Spinal cord (tissue), 10 donors: ENCODE measurements around the gene ANO8. TPM values are rescaled to one million over a fixed set of nuclear protein-coding genes. Genes with fewer than 3 reads are reported as not detected.
A peak's percentile ranks its signal among the peaks of the same experiment; 100 is the strongest.

ENCODE experiments used
- DNase-seq, 6 donors: peaks; one replicate each; pipeline versions ENCODE4 v3.0.0 to v3.0.0-alpha.2; 2013 to 2015; ENCODE audit warnings: low spot score in 6 of 6, low read depth in 4 of 6
- H3K27ac ChIP-seq: one replicate; pipeline ENCODE4 v1.5.1; 2013; ENCODE audit warnings: low read depth, low read length, control low read depth
- H3K27me3 ChIP-seq: one replicate; pipeline ENCODE4 v1.6.1; 2013; ENCODE audit warnings: low read length; ENCODE audit not compliant: control insufficient read depth, insufficient read depth
- H3K36me3 ChIP-seq: one replicate; pipeline ENCODE4 v1.6.1; 2013; ENCODE audit warnings: low read length; ENCODE audit not compliant: control insufficient read depth, insufficient read depth
- H3K4me1 ChIP-seq: one replicate; pipeline ENCODE4 v1.6.1; 2013; ENCODE audit warnings: low read length; ENCODE audit not compliant: control insufficient read depth, insufficient read depth
- H3K4me3 ChIP-seq: one replicate; pipeline ENCODE4 v1.5.1; 2013; ENCODE audit warnings: low read depth, low read length, control low read depth
- H3K9me3 ChIP-seq: one replicate; pipeline ENCODE4 v1.6.1; 2013; ENCODE audit warnings: low read length; ENCODE audit not compliant: control insufficient read depth, insufficient read depth
- WGBS: methylation state at CpG from one replicate; pipeline ENCODE4 v1.1.5; 2013; ENCODE audit warnings: missing lambda C conversion rate; ENCODE audit not compliant: insufficient coverage; 5-methylcytosine and 5-hydroxymethylcytosine counted together
- polyA plus RNA-seq, 2 donors: library from polyadenylated mRNA; unstranded; fragments of 120-200 nt; gene quantifications; one replicate each; pipeline ENCODE4 v1.2.1, GENCODE V29; 2013; ENCODE audit not compliant: insufficient read length in 2 of 2
- total RNA-seq, 2 donors: library from RNA; depleted of rRNA in 1 of 2; stranded (reverse); fragments of 120-200 nt in 1 of 2; fragments of >200 nt in 1 of 2; gene quantifications; one replicate each; pipeline versions ENCODE4 v1.2.3 to v1.2.4, GENCODE V29; 2013 to 2014
- donor health status: healthy.

The ANO8 gene
- total and polyA plus RNA-seq, 4 donors: 12.9 to 77.6 (median 39.5) TPM

GRCh38 chr19:17294051-17294891, 40.4 kb downstream of the ANO8 start:
- Histone ChIP-seq H3K27ac (no peak overlapping the region), H3K4me1 (peaks cover 14% of the 10 kb centered on the region), H3K4me3 (no peak overlapping the region), H3K27me3 (no peaks in the 10 kb centered on the region), H3K36me3 (peaks cover 38% of the 10 kb centered on the region), H3K9me3 (no peaks in the 10 kb centered on the region)
- WGBS: 81% methylated on average over 47 of the region's 48 CpGs
- no peak for DNase-seq

GRCh38 chr19:17293605-17294004, 41.0 kb downstream of the ANO8 start:
- no peak overlapping the region for H3K4me3 ChIP-seq
- 78% methylated on average over 13 of the region's 14 CpGs for WGBS
- peaks cover 33% of the 10 kb centered on the region for H3K36me3 ChIP-seq
- H3K27ac ChIP-seq: no peak overlapping the region
- no peaks in the 10 kb centered on the region for H3K9me3 ChIP-seq
- no peaks in the 10 kb centered on the region for H3K27me3 ChIP-seq
- H3K4me1 ChIP-seq: peaks cover 14% of the 10 kb centered on the region
- DNase-seq: no peak

GRCh38 chr19:17292301-17293074, 42.2 kb downstream of the ANO8 start:
- Histone ChIP-seq H3K27me3 (no peaks in the 10 kb centered on the region), H3K4me1 (peaks cover 14% of the 10 kb centered on the region), H3K27ac (peak overlapping the region; percentile 52), H3K9me3 (no peaks in the 10 kb centered on the region), H3K4me3 (peak overlapping the region; percentile 49), H3K36me3 (peaks cover 33% of the 10 kb centered on the region)
- DNase-seq: peak in 3 of 6 donors; percentile 39 to 82 (median 77)
- WGBS: 11% methylated on average over 43 of the region's 46 CpGs

- no peak overlapping the region for H3K4me3 ChIP-seq
- peaks cover 38% of the 10 kb centered on the region for H3K36me3 ChIP-seq
- no peak overlapping the region for H3K27ac ChIP-seq
- no peaks in the 10 kb centered on the region for H3K9me3 ChIP-seq
- peak in 2 of 6 donors; percentile 64 to 74 for DNase-seq
- no peaks in the 10 kb centered on the region for H3K27me3 ChIP-seq
- WGBS: 17% methylated on average over 17 of the region's 22 CpGs
- peaks cover 14% of the 10 kb centered on the region for H3K4me1 ChIP-seq
Observed at GRCh38 chr19:17289489-17289888, 45.2 kb downstream of the ANO8 start.

GRCh38 chr19:17286752-17287151, 47.9 kb downstream of the ANO8 start:
- H3K27me3 ChIP-seq: peaks cover 7% of the 10 kb centered on the region
- no peak overlapping the region for H3K4me3 ChIP-seq
- WGBS: 94% methylated on average over 8 of the region's 9 CpGs
- H3K36me3 ChIP-seq: peaks cover 26% of the 10 kb centered on the region
- H3K27ac ChIP-seq: no peak overlapping the region
- no peak for DNase-seq
- H3K9me3 ChIP-seq: no peaks in the 10 kb centered on the region
- peaks cover 16% of the 10 kb centered on the region for H3K4me1 ChIP-seq

GRCh38 chr19:17286263-17286662, 48.4 kb downstream of the ANO8 start:
- DNase-seq: no peak
- Histone ChIP-seq H3K27me3 (peaks cover 12% of the 10 kb centered on the region), H3K4me1 (peaks cover 21% of the 10 kb centered on the region), H3K27ac (no peak overlapping the region), H3K4me3 (no peak overlapping the region), H3K36me3 (peaks cover 24% of the 10 kb centered on the region), H3K9me3 (no peaks in the 10 kb centered on the region)
- 96% methylated on average over 9 of the region's 11 CpGs for WGBS

GRCh38 chr19:17285415-17286135, 49.1 kb downstream of the ANO8 start:
- H3K27ac ChIP-seq: no peak overlapping the region
- H3K4me3 ChIP-seq: no peak overlapping the region
- peaks cover 15% of the 10 kb centered on the region for H3K27me3 ChIP-seq
- H3K36me3 ChIP-seq: peaks cover 21% of the 10 kb centered on the region
- DNase-seq: no peak
- H3K9me3 ChIP-seq: no peaks in the 10 kb centered on the region
- WGBS: 97% methylated on average over 15 of the region's 18 CpGs
- peaks cover 21% of the 10 kb centered on the region for H3K4me1 ChIP-seq

GRCh38 chr19:17283504-17283996, 51.1 kb downstream of the ANO8 start:
- WGBS: 95% methylated on average over 7 of the region's 7 CpGs
- Histone ChIP-seq H3K4me1 (peaks cover 17% of the 10 kb centered on the region), H3K9me3 (no peaks in the 10 kb centered on the region)

GRCh38 chr19:17282488-17283125, 52.0 kb downstream of the ANO8 start:
- Histone ChIP-seq H3K4me3 (no peak overlapping the region), H3K36me3 (peaks cover 35% of the 10 kb centered on the region), H3K9me3 (no peaks in the 10 kb centered on the region), H3K27me3 (peaks cover 15% of the 10 kb centered on the region), H3K27ac (no peak overlapping the region), H3K4me1 (peaks cover 17% of the 10 kb centered on the region)
- DNase-seq: peak in 2 of 6 donors; percentile 77 to 80
- WGBS: 6% methylated on average over 45 of the region's 45 CpGs

More at GRCh38 chr19:17283504-17283996, 51.1 kb downstream of the ANO8 start:
- Histone ChIP-seq H3K36me3 (peaks cover 26% of the 10 kb centered on the region), H3K4me3 (no peak overlapping the region), H3K27me3 (peaks cover 15% of the 10 kb centered on the region), H3K27ac (no peak overlapping the region)
- DNase-seq: no peak
